Middle frontal gyrus (tissue), 1 donor: ENCODE data around the gene TMEM176B.
"Not testable (repeated sequence)": the region's sequence is repeated elsewhere in the genome, so short reads cannot be mapped to it uniquely, and the experiment has no call there.

Source experiments
- DNase-seq: peaks from one replicate; pipeline ENCODE4 v3.0.0-alpha.2; 2015; ENCODE audit warnings: low spot score; ENCODE audit errors: extremely low spot score

The TMEM176B gene

GRCh38 chr7:150823043-150823442 is 22.9 kb upstream of the TMEM176B start:
- no peak for DNase-seq

DNA sequence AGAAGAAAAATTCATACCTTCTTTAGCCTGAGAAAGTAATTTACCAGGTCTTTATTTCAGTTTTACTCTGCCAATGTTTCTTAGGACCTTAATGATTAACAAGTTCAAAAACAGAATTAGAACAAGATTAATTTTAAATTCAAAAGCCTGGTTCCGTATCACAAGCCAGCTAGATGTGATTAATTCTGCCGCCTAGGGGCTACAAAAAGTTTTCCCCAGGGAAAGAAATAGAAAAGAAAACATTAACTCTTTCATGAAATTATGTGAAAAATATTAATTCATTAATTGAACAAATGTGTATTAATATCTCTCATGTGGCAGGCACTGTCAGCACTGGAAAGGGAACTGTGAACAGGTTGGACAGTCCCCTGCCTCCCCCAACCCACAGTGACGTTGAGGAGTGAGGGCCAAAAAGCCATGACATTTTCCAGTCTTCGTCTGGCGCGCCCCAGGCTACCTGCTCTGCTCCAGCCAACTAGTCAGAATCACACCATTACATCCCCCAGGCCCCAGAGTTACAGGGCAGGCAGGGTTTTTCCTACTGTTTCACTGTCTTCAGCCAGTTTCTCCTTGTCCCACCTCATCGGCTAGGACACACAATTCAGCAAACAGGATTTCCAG is 20.5 kb upstream of the TMEM176B start:
- DNase-seq: no peak

DNA sequence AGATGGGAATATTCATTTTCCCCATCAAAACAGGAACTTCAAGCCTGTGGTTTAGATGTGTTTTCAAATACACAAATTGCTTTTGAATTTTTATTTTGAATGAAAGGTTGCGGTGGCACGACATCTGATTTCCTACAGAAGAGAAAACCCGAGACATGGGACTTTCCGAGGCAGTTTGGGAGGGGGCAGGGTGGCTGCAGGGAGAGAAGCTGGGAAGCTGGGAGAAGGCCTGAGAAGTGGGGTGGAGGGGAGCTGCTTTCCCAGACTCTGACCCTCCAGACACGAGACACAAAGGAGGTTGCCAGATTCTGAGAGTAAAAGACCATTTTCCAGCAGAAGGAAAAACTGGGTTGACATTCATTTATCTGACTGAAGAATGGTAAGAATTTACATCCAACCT is 20.0 kb upstream of the TMEM176B start:
- no peak for DNase-seq

DNA sequence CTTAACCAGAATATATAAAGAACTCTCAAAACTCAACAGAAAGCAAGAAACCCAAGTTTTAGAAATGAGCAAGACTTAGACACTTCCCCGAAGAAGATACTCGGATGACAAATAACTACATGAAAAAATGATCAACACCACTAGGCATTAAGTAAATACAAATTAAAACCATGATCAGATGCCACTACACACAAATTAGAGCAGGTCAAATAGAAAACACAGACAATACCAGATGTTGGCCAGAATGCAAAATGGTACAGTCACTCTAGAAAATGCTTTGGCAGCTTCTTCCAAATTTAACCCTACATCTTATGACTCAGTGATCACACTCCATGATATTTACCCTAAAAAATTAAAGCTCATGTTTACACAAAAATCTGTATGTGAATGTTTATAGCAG is 18.8 kb upstream of the TMEM176B start:
- no peak for DNase-seq

- no peak for DNase-seq
Measured at GRCh38 chr7:150814328-150815001, 14.3 kb upstream of the TMEM176B start.

- not testable (repeated sequence) for DNase-seq
Measured at GRCh38 chr7:150807616-150808438, 7.7 kb upstream of the TMEM176B start.

DNA sequence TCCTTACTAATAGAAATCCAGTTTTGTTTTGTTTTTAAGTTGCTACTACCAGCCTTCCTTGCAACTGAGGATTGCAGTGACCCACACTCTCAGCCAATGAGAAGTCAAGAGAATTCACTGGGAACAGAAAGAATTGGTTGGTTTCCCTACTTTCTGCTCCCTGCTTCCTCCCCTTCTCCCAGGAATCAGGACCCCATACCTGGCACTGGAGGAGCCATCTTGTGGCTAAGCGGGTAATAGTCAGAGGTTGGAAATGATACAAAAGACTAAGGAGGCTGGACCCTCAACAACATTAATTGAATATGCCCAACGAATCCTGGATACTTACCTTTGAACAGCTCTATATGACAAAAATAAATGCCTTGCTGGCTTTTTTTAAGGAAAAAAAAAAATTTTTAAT is 6.7 kb upstream of the TMEM176B start:
- no peak for DNase-seq

DNA sequence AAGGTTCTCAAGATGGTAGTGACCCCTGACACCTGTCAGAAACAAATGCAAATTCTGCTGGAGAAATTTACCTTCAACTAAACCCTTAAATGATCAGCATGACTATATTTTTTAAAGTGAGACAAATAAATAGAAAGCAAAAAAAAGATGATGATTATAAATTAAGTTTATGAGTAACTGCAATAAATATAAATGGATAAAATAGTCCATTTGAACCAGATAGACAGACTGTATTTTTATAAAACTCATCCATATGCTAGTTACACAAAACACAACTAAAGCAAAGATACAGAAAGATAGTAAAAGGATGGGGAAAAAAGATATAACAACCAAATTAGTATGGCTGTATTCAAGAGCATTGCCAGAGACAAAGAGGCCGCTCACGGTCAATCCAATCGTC is 6.3 kb upstream of the TMEM176B start:
- no peak for DNase-seq

DNA sequence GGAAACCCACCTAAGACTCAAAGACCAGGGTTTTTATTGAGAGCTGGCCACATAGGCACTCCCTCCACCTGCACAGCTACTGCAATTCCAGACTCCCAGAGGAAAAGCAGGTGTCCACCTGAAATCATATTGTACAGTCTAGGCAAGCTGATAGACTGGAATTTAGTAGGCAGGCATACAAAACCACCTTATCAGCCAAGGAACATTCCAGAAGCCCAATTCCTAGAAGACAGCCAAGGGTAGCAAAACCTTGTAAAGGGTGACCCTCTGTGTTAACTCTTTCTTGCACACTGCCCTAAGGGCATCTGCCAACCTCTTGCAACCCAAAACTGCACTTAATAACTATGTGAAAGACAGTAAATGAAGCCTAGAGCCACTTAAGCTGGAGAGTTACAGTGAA is 5.7 kb upstream of the TMEM176B start:
- DNase-seq: no peak

GRCh38 chr7:150804802-150805201 is 4.6 kb upstream of the TMEM176B start:
- DNase-seq: no peak

- DNase-seq: no peak
Measured at GRCh38 chr7:150803161-150803860, 3.1 kb upstream of the TMEM176B start.

DNA sequence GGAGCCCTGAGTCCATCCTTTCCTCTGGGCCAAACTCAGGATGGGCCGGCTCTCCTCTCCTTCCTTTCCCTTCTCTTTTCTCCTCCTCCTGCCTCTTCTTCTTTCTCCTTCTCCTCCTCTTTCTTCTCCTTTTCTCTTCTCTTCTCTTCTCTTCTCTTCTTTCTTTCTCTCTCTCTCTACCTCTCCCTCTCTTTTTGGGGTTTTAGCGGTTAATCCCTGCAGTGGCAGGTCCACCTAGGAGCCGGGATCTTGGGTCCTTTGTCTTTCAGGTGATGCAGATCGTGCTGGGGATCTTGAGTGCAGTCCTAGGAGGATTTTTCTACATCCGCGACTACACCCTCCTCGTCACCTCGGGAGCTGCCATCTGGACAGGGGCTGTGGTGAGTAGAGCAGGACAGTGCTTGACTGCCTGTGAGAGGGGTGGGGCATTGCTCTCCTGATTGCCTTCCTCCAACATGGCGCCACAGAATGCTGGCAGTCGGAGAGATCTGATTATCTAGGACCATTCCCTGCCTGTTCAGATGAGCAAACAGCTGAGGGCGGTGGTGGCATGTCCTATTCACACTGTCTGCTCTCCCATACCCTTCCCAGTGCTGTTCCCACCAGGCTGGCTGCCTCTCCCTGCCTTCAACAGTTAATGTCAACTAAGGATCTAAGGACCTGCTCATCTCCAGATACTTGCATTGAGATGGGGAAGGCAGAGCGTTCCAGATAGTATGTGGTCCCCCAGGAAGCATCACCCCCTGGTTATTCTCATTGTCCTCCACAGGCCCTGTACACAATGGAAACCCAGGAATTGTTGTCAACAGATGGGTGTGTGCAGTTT is 2.0 kb upstream of the TMEM176B start:
- no peak for DNase-seq

DNA sequence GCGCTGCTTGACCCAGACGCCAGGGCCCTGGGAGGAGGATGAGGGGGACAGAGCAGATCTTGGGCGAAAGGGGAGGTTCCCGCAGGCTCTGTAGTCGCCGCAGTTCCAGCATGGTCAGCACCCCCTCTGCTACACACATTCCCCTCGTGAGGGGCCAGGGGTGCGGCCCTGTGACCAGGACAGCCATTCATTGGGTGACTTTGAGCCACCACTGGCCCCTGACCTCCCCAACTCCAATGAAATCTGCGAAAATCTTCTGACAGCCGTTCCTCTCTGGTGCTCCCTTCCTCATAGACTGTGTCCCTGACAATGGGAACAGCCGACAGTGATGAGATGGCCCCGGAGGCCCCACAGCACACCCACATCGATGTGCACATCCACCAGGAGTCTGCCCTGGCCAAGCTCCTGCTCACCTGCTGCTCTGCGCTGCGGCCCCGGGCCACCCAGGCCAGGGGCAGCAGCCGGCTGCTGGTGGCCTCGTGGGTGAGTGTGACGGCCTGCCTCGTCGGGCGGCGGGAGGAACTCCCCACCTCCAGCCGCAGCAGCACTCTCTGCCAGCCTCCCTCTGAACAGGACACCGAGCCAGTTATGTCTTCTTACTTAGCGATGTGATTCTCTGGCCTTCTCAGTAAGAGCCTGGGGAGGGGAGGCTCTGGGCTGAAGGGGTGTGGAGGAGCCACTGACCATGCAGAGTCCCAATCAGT is 1.2 kb upstream of the TMEM176B start:
- DNase-seq: no peak

DNA sequence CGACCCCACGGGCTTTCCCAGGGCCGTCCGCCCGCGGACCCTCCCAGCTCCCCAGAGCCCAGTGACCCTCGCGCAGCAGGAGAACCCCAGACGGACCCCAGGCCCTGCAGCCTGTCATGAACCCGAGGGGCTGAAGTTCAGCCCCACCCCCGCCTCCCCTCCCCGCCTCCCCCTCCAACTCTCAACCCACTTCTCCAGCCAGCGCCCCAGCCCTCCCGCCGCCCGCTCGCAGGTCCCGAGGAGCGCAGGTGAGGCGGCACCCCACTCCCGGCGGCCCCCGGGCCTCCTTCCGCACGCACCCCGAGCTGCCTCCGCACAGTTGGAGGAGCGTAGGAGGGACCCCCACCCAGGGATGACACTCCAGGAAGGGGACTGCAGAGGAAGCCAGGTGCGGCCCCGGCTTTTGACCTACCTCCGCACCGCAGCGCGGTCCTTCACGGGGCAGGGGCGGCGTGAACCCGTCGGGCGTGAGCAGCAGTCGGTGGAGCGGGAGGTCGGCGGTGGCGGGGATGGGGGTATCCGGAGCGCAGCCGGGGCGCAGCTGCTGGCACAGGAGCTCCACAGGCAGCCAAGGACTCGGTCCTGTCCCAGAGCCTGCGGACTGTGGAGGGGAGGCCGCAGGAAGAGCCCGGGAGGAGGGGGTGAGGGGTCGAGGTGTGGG is 547 bp upstream of the TMEM176B start, which contains the start of gene TMEM176A:
TMEM176A (plus strand) TSS at position 189 of the 661 bp plus-strand sequence. CDS start 782 bp downstream, outside the sequence.
- no peak for DNase-seq

DNA sequence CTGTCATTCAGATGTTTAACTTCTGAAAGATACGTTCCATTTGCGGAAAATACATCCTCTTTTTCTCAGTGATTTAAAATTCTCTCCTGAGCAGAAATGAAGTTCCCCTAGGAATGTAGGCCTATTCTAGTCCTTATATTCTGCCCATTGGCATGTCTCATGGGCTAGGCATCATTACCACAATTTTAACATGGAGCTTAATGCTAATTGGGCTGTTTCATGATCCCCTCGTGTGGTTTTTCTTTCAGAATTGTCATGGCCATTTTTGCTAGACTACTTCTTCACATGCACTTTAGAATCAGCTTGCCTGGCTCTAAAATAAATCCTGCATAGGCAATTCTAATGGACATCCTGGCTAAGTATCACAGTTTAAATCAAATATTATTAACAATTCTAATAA is 1.0 kb downstream of the TMEM176B start:
- DNase-seq: no peak

DNA sequence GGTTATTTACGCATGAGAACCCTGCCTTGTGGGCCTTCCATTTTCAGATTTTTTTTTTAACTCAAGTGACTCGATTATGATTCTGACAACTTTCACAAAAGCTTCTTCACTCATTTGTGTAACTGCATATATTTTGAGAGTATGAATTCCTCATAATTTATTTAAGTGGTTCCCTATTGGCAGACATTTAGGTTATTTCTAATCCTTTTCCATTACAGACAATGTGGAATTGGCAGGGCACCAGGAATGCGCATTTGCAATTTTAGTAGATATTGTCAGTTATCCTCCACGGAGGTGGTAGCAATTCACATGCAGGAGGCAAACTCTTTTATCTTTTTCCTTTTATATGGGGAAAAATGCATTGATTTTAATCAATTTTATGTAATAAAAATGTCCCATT is 2.5 kb downstream of the TMEM176B start:
- DNase-seq: no peak

- DNase-seq: no peak
Measured at GRCh38 chr7:150793569-150794238, 6.5 kb downstream of the TMEM176B start.

- no peak for DNase-seq
Measured at GRCh38 chr7:150791746-150792452, 8.3 kb downstream of the TMEM176B start.
